Natural killer cell (primary cell): Measurements from ENCODE around the gene MOSPD2. TPM values are rescaled to one million over a fixed set of nuclear protein-coding genes. Genes with fewer than 3 reads are reported as not detected.

Experiments used
- ATAC-seq, 3 donors: fragments of 150-1000 bp in 2 of 3; fragments of 200-7000 bp in 1 of 3; cut with Tn5 transposase; 1 replicate in 1 of 3; 2 replicates in 2 of 3; pipeline ENCODE4 v1.10.0; 2021; ENCODE audit warnings: mild to moderate bottlenecking in 2 of 3, moderate library complexity in 2 of 3
- DNase-seq, 2 donors: peaks; one replicate each; pipeline versions ENCODE4 v3.0.0 to v3.0.0-alpha.2; 2013 to 2021; ENCODE audit warnings: mixed read lengths in 1 of 2
- H3K27ac ChIP-seq: one replicate; pipeline ENCODE4 v1.5.1; 2013; ENCODE audit warnings: mild to moderate bottlenecking, low read length
- H3K27me3 ChIP-seq: one replicate; pipeline ENCODE4 v1.6.1; 2013; ENCODE audit warnings: low read length; ENCODE audit not compliant: control insufficient read depth, insufficient read depth
- H3K36me3 ChIP-seq: one replicate; pipeline ENCODE4 v1.6.1; 2013; ENCODE audit warnings: low read length; ENCODE audit not compliant: control insufficient read depth, insufficient read depth
- H3K4me1 ChIP-seq: one replicate; pipeline ENCODE4 v1.6.1; 2013; ENCODE audit warnings: low read length; ENCODE audit not compliant: control insufficient read depth, insufficient read depth
- H3K4me3 ChIP-seq: one replicate; pipeline ENCODE4 v1.5.1; 2013; ENCODE audit warnings: low read length
- H3K9me3 ChIP-seq: one replicate; pipeline ENCODE4 v1.6.1; 2013; ENCODE audit warnings: low read length; ENCODE audit not compliant: control insufficient read depth, insufficient read depth
- H3K27ac Mint-ChIP-seq, 2 donors: one replicate each; pipeline ENCODE4 v1.8.0; 2022; ENCODE audit warnings: mild to moderate bottlenecking in 2 of 2, mixed read lengths in 2 of 2, moderate library complexity in 1 of 2
- H3K27me3 Mint-ChIP-seq, 2 donors: one replicate each; pipeline ENCODE4 v1.8.0; 2022; ENCODE audit warnings: low read depth in 2 of 2, mixed read lengths in 2 of 2
- H3K36me3 Mint-ChIP-seq: one replicate; pipeline ENCODE4 v1.8.0; 2022; ENCODE audit warnings: mixed read lengths
- H3K4me1 Mint-ChIP-seq, 2 donors: one replicate each; pipeline ENCODE4 v1.8.0; 2022; ENCODE audit warnings: mixed read lengths in 2 of 2
- H3K4me3 Mint-ChIP-seq: one replicate; pipeline ENCODE4 v1.8.0; 2022; ENCODE audit warnings: mild to moderate bottlenecking, moderate library complexity, mixed read lengths
- H3K9me3 Mint-ChIP-seq, 2 donors: one replicate each; pipeline ENCODE4 v1.8.0; 2022; ENCODE audit warnings: mixed read lengths in 2 of 2
- WGBS: methylation state at CpG from one replicate; pipeline ENCODE4 v1.1.7; 2013; ENCODE audit warnings: missing lambda C conversion rate; ENCODE audit not compliant: insufficient coverage; 5-methylcytosine and 5-hydroxymethylcytosine counted together
- intact Hi-C: fragments of 100-400 bp; cut with micrococcal nuclease; formaldehyde crosslinking; loops from one replicate; pipeline ENCODE4 v1.14.2; 2022
- total RNA-seq, 4 donors: library from RNA; stranded (reverse); fragments of 120-200 nt in 1 of 4; gene quantifications; one replicate each; pipeline versions ENCODE4 v1.2.3 to v1.2.4, GENCODE V29; 2013 to 2022
- TF ChIP-seq, protein P1 (sequence below): fragments of 200-600 bp; IDR thresholded peaks from one replicate; pipeline ENCODE4 v1.8.0; 2022; ENCODE audit warnings: antibody characterized with exemption

Gene MOSPD2
- total RNA-seq, 3 donors from 2014 or later (not counting 1 experiment from before 2014, with no cell fraction given) = 10.5 to 18.0 (median 11.2) TPM

DNA sequence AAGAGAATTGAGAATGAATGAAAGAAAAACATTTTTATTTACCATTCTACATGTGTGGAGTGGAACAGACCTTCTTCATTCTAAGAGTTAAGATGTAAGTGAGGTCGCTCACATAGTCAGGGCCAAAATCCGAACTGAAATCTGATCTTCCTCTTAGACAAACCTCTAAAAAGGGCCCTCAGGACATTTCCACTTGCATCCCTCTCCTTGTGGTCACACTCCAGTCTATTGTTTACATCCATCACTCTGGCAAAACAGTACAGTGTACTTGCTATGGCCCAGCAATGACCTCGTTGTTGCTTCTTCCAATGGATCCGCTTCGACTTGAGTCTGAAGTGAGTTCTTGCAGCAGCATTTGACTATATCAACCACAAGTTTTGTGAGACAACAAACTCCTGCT, 54.2 kb downstream of the MOSPD2 start:
- intact Hi-C loops = no loop called here
- H3K36me3 ChIP-seq = no peaks in the 10 kb centered on the region
- TF ChIP-seq, protein P1, sequence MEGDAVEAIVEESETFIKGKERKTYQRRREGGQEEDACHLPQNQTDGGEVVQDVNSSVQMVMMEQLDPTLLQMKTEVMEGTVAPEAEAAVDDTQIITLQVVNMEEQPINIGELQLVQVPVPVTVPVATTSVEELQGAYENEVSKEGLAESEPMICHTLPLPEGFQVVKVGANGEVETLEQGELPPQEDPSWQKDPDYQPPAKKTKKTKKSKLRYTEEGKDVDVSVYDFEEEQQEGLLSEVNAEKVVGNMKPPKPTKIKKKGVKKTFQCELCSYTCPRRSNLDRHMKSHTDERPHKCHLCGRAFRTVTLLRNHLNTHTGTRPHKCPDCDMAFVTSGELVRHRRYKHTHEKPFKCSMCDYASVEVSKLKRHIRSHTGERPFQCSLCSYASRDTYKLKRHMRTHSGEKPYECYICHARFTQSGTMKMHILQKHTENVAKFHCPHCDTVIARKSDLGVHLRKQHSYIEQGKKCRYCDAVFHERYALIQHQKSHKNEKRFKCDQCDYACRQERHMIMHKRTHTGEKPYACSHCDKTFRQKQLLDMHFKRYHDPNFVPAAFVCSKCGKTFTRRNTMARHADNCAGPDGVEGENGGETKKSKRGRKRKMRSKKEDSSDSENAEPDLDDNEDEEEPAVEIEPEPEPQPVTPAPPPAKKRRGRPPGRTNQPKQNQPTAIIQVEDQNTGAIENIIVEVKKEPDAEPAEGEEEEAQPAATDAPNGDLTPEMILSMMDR = no peak
- H3K27me3 Mint-ChIP-seq = peaks cover 0 to 7% of the 10 kb centered on the region in 2 donors
- H3K9me3 ChIP-seq = no peaks in the 10 kb centered on the region
- WGBS = 95% methylated on average over 5 of the region's 5 CpGs
- H3K27ac Mint-ChIP-seq = no peak overlapping the region
- ATAC-seq (no peak), DNase-seq (no peak)
- no peaks in the 10 kb centered on the region for H3K36me3 Mint-ChIP-seq
- no peaks in the 10 kb centered on the region for H3K4me1 ChIP-seq
- H3K9me3 Mint-ChIP-seq = peaks cover 0 to 2% of the 10 kb centered on the region in 2 donors
- no peaks in the 10 kb centered on the region for H3K27me3 ChIP-seq
- no peak overlapping the region for H3K4me3 ChIP-seq
- no peaks in the 10 kb centered on the region for H3K4me1 Mint-ChIP-seq
- no peak overlapping the region for H3K4me3 Mint-ChIP-seq
- no peak overlapping the region for H3K27ac ChIP-seq

DNA sequence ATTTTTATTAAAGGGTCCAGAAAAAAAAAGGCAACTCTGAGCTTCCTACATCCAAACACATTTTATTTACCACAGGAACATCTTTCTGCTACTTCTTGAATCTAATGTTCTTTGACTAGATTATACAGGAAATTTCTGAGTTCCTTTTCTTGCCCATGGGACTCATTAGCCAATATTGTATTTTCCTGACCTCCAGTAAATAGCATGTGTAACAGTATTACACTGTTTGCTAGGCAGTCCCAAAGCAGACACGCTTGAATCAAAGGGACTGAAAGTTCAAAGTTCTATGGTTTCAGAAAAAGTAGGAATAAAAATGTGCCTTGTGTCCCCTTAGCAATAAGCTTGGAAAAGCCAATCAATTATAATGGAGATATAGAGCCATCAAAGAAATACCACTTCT, 57.4 kb downstream of the MOSPD2 start:
- Mint-ChIP-seq H3K36me3 (no peaks in the 10 kb centered on the region), H3K27ac (no peak overlapping the region), H3K4me1 (no peaks in the 10 kb centered on the region), H3K27me3 (peaks cover 0 to 7% of the 10 kb centered on the region in 2 donors), H3K4me3 (no peak overlapping the region), H3K9me3 (peaks cover 0 to 2% of the 10 kb centered on the region in 2 donors)
- no peaks in the 10 kb centered on the region for H3K27me3 ChIP-seq
- H3K4me3 ChIP-seq = no peak overlapping the region
- no peaks in the 10 kb centered on the region for H3K9me3 ChIP-seq
- H3K27ac ChIP-seq = no peak overlapping the region
- ATAC-seq (no peak), DNase-seq (no peak)
- TF ChIP-seq, protein P1 = no peak
- 71% methylated on average over 1 of the region's 1 CpG for WGBS
- intact Hi-C loops = no loop called here
- no peaks in the 10 kb centered on the region for H3K36me3 ChIP-seq
- H3K4me1 ChIP-seq = no peaks in the 10 kb centered on the region

GRCh38 chrX:14932136-14932535, 58.9 kb downstream of the MOSPD2 start:
- Histone ChIP-seq H3K36me3 (no peaks in the 10 kb centered on the region), H3K27me3 (no peaks in the 10 kb centered on the region), H3K4me3 (no peak overlapping the region), H3K9me3 (no peaks in the 10 kb centered on the region), H3K4me1 (no peaks in the 10 kb centered on the region), H3K27ac (no peak overlapping the region)
- Mint-ChIP-seq H3K27ac (no peak overlapping the region), H3K4me1 (no peaks in the 10 kb centered on the region), H3K4me3 (no peak overlapping the region), H3K27me3 (peaks cover 0 to 7% of the 10 kb centered on the region in 2 donors), H3K36me3 (no peaks in the 10 kb centered on the region), H3K9me3 (peaks cover 0 to 2% of the 10 kb centered on the region in 2 donors)
- DNase-seq = no peak
- TF ChIP-seq, protein P1 = no peak
- ATAC-seq = no peak
- WGBS = no CpG with 5 or more reads among the region's 1 CpG
- intact Hi-C loops = no loop called here

GRCh38 chrX:14934423-14934822, 61.2 kb downstream of the MOSPD2 start:
- Mint-ChIP-seq H3K27ac (no peak overlapping the region), H3K36me3 (no peaks in the 10 kb centered on the region), H3K4me1 (no peaks in the 10 kb centered on the region), H3K4me3 (no peak overlapping the region), H3K9me3 (no peaks in the 10 kb centered on the region), H3K27me3 (no peaks in the 10 kb centered on the region)
- Histone ChIP-seq H3K4me1 (no peaks in the 10 kb centered on the region), H3K4me3 (no peak overlapping the region), H3K27ac (no peak overlapping the region), H3K27me3 (no peaks in the 10 kb centered on the region), H3K9me3 (no peaks in the 10 kb centered on the region), H3K36me3 (no peaks in the 10 kb centered on the region)
- DNase-seq = no peak
- TF ChIP-seq, protein P1 = no peak
- intact Hi-C loops = no loop called here
- no CpG with 5 or more reads among the region's 1 CpG for WGBS
- no peak for ATAC-seq
